Smooth muscle cell (in vitro differentiated cells): ENCODE data around the gene HOMER1. TPM values are rescaled to one million over a fixed set of nuclear protein-coding genes. Genes with fewer than 3 reads are reported as not detected.

Experiments
- DNase-seq: peaks from one replicate; lab custom pipeline; 2025; ENCODE audit not compliant: unreplicated experiment; lab: John Stamatoyannopoulos, UW
- H2AFZ ChIP-seq: fragments of 200-600 bp; sonication (generic); 2 replicates; pipeline ENCODE4 v1.6.0; 2016; ENCODE audit warnings: antibody characterized with exemption, low read depth, mild to moderate bottlenecking
- H3F3A ChIP-seq: fragments of 200-600 bp; sonication (generic); 2 replicates; pipeline ENCODE4 v1.6.0; 2017; ENCODE audit warnings: antibody characterized with exemption, low read depth
- H3K27ac ChIP-seq: fragments of 200-600 bp; sonication (generic); 2 replicates; pipeline ENCODE4 v1.5.1; 2016; ENCODE audit warnings: low read depth, mild to moderate bottlenecking
- H3K27me3 ChIP-seq: fragments of 200-600 bp; sonication (generic); 2 replicates; pipeline ENCODE4 v1.6.1; 2016; ENCODE audit warnings: low read depth, mild to moderate bottlenecking
- H3K36me3 ChIP-seq: fragments of 200-600 bp; sonication (generic); 2 replicates; pipeline ENCODE4 v1.5.1; 2016; ENCODE audit warnings: low read depth
- H3K4me1 ChIP-seq: fragments of 200-600 bp; sonication (generic); 2 replicates; pipeline ENCODE4 v1.5.1; 2016; ENCODE audit warnings: low read depth
- H3K4me2 ChIP-seq: fragments of 200-600 bp; sonication (generic); 2 replicates; pipeline ENCODE4 v1.6.0; 2016; ENCODE audit warnings: mild to moderate bottlenecking
- H3K4me3 ChIP-seq: fragments of 200-600 bp; sonication (generic); 2 replicates; pipeline ENCODE4 v1.5.1; 2016; ENCODE audit warnings: mild to moderate bottlenecking
- H3K79me2 ChIP-seq: fragments of 200-600 bp; sonication (generic); 2 replicates; pipeline ENCODE4 v1.6.0; 2016; ENCODE audit warnings: low read depth, mild to moderate bottlenecking
- H3K9ac ChIP-seq: fragments of 200-600 bp; sonication (generic); 2 replicates; pipeline ENCODE4 v1.6.0; 2016; ENCODE audit warnings: low read depth
- H3K9me3 ChIP-seq: fragments of 200-600 bp; sonication (generic); replicated peaks from 2 replicates; pipeline ENCODE4 v1.5.1; 2016; ENCODE audit warnings: low read depth
- H4K20me1 ChIP-seq: fragments of 200-600 bp; sonication (generic); 2 replicates; pipeline ENCODE4 v1.6.0; 2016; ENCODE audit warnings: low read depth
- CTCF ChIP-seq: fragments of 200-600 bp; sonication (generic); IDR thresholded peaks from 2 replicates; pipeline ENCODE4 v1.5.1; 2017; ENCODE audit warnings: borderline replicate concordance, mild to moderate bottlenecking, antibody characterized with exemption; ENCODE audit not compliant: insufficient read depth, poor library complexity, severe bottlenecking
- WGBS: methylation state at CpG from one replicate; pipeline ENCODE4 v1.1.7; 2016; ENCODE audit warnings: low lambda C conversion rate; 5-methylcytosine and 5-hydroxymethylcytosine counted together
- polyA plus RNA-seq: library from polyadenylated mRNA; unstranded; fragments of >200 nt; fragmentation: Nextera tagmentation; extraction: Ambion mirVana; gene quantifications from 2 replicates; pipeline ENCODE4 v1.2.1, GENCODE V29; 2016
- total RNA-seq: library from RNA; depleted of rRNA; stranded (reverse); fragments of >200 nt; gene quantifications from 2 replicates; pipeline ENCODE4 v1.2.3, GENCODE V29; 2014

HOMER1 gene
- total RNA-seq: 12.7 and 14.9 TPM in 2 replicates
- 4.4 and 7.2 TPM in 2 replicates for polyA plus RNA-seq

- peak within 1 kb of the TSS; percentile 80 for H3K4me3 ChIP-seq
- no peaks in the 10 kb centered on the region for H3F3A ChIP-seq
- H3K4me2 ChIP-seq: peak within 1 kb of the TSS; percentile 98
- H3K9me3 ChIP-seq: no peaks in the 10 kb centered on the region
- H2AFZ ChIP-seq: peak within 1 kb of the TSS; percentile 64
- peaks cover 47% of the 10 kb centered on the region for H4K20me1 ChIP-seq
- peak within 1 kb of the TSS; percentile 93 for H3K9ac ChIP-seq
- H3K4me1 ChIP-seq: peaks cover 31% of the 10 kb centered on the region
- peak within 1 kb of the TSS; percentile 88 for H3K27ac ChIP-seq
- no peaks in the 10 kb centered on the region for H3K27me3 ChIP-seq
- DNase-seq: peak; percentile 81
- no peaks in the 10 kb centered on the region for H3K36me3 ChIP-seq
- TF ChIP-seq CTCF: no peak
- WGBS: under 1% methylated on average over 53 of the region's 85 CpGs
- H3K79me2 ChIP-seq: peaks cover 39% of the 10 kb centered on the region
Measured at GRCh38 chr5:79513704-79514390, at the start of gene HOMER1. HOMER1 (minus strand) TSS chr5:79514134; CDS start chr5:79512774, 1,360 bp downstream.

- Histone ChIP-seq H3K9me3 (no peaks in the 10 kb centered on the region), H3K4me3 (no peak overlapping the region), H3K4me2 (no peak overlapping the region), H3F3A (no peaks in the 10 kb centered on the region), H3K79me2 (no peaks in the 10 kb centered on the region), H3K27ac (no peak overlapping the region), H3K9ac (no peak overlapping the region), H3K36me3 (no peaks in the 10 kb centered on the region), H3K4me1 (peaks cover 29% of the 10 kb centered on the region), H3K27me3 (peaks cover 4% of the 10 kb centered on the region), H4K20me1 (no peaks in the 10 kb centered on the region), H2AFZ (no peak overlapping the region)
- WGBS: 76% methylated on average over 4 of the region's 4 CpGs
- no peak for TF ChIP-seq CTCF
- no peak for DNase-seq
Measured at GRCh38 chr5:79563247-79563590, 49.3 kb upstream of the HOMER1 start.

- Histone ChIP-seq H3F3A (no peaks in the 10 kb centered on the region), H3K36me3 (no peaks in the 10 kb centered on the region), H3K27ac (no peak overlapping the region), H2AFZ (no peak overlapping the region), H3K9ac (no peak overlapping the region), H3K9me3 (no peaks in the 10 kb centered on the region), H3K4me2 (peak overlapping the region; percentile 3), H3K4me1 (peaks cover 25% of the 10 kb centered on the region), H3K4me3 (no peak overlapping the region), H3K27me3 (peaks cover 4% of the 10 kb centered on the region), H4K20me1 (no peaks in the 10 kb centered on the region), H3K79me2 (no peaks in the 10 kb centered on the region)
- DNase-seq: no peak
- TF ChIP-seq CTCF: no peak
- WGBS: 22% methylated on average over 3 of the region's 3 CpGs
Measured at GRCh38 chr5:79562351-79563246, 48.7 kb upstream of the HOMER1 start.
